GM18517 (cell line): Measurements from ENCODE around the gene PI4KB.

Source experiments
- ATAC-seq: cut with Tn5 transposase; IDR thresholded peaks from one replicate; pipeline ENCODE4 v1.9.1; 2021; ENCODE audit warnings: mild to moderate bottlenecking, moderate library complexity; ENCODE audit not compliant: unreplicated experiment

PI4KB gene

DNA sequence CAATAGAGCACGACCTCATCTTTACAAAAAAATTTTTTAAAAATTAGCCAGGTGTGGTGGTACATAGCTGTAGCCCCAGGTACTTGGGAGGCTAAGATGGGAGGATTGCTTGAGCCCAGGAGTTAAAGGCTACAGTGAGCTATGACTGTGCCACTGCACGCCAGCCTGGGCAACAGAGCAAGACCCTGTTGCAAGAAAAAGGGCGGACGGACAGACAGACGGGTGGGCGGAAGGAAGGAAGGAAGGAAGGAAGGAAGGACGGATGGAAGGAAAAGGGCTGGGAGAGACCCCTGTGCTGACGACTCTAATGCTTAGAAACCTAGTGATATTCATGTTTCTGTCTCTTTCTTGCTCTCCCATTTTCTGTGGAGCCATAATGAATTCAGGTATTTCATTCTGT is 14.4 kb downstream of the PI4KB start:
- no peak for ATAC-seq

DNA sequence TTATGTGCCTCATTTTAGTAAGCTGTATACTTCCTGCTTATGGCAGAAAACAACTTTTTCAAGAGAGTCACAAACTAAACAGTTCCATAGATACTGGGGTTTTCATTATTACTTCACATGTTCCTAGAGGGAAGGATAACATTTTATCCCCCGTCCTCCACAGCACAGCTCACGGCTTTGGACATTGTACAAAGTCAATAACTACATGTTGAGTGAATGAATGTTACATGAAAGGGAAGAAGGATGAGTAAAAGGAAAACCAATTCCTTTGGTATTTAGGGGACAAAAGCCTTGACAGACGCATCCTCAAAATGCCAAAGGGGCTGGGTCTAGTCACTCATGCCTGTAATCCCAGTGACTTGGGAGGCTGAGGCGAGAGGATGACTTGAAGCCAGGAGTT is 14.8 kb downstream of the PI4KB start:
- ATAC-seq: no peak

DNA sequence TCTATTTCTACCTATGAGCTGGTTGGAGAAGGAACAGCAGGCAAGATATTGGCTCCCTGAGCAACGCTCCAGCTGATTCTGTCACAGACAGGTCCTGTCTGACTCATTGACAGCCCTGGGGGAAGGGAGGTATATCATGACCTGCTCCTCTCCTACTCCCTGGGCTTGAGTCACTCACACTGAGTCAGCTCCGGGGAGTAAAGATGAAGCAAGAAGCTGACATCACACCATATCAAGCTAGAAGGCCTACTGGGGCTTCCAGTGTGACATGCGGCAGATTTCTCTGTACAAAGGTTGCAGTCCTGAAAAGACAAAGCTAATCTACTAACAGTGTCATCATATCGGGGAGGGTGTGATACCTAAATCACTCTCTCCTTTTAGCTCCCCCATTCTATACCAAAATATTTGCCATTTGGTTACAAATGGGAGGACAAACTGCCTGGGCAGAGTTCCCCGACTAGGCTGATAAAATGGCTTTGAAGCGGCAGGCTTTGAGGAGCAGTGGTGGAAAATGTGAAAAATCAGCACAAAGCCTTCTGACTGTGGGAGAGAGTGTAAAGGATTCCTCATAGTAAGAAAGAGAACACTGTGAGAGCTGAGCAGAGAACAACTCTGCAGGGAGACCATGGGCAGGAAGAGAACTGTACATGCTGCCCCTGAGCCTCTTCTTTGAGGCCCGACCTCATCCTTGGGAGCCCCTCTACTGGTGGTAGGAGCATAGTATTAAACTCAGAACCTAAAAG is 15.5 kb downstream of the PI4KB start:
- no peak for ATAC-seq

DNA sequence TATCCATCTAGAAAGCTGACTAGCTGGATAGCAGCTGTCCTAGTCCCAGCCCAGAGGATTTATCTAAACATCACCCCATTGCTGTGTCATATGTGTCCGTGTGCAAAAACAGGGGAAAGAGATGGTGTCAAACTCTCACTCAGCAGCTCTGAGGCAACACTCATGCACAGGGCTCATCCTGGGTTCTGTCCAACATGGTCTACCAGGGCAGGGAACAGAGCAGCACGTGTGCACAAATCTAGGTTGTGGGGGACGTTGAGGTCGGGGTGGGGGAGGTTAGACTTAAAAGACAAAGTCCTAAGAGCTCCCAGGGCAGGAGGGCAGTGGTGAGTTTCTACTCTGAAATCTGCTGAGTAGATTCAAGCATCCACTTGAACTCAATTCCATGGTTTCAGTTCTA is 16.2 kb downstream of the PI4KB start:
- no peak for ATAC-seq

DNA sequence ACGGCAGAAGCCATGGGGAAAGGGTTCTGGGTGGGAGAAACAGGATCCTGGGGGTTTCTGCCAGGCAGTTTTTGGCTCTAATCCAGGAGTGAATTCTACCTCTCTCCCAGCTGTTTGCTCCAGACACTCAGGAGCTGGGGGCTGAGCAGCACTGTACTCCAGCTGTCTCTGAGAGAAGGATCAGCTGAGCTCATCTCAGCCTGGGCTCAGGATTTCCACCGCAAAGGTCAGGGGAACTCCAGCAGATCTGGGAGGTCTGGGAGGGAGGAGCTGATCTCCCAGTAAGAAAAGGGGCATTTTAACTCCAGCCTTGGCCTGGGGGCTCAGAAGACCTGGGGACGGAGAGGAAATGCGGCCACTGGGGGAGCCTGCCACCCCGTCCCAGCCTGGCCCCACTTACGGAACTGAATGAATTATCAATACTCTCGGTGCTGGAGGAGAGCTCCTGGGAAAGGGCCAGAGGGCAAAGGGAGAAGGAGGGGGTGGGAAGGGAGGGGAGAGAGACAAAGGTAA is 17.3 kb downstream of the PI4KB start:
- ATAC-seq: no peak

DNA sequence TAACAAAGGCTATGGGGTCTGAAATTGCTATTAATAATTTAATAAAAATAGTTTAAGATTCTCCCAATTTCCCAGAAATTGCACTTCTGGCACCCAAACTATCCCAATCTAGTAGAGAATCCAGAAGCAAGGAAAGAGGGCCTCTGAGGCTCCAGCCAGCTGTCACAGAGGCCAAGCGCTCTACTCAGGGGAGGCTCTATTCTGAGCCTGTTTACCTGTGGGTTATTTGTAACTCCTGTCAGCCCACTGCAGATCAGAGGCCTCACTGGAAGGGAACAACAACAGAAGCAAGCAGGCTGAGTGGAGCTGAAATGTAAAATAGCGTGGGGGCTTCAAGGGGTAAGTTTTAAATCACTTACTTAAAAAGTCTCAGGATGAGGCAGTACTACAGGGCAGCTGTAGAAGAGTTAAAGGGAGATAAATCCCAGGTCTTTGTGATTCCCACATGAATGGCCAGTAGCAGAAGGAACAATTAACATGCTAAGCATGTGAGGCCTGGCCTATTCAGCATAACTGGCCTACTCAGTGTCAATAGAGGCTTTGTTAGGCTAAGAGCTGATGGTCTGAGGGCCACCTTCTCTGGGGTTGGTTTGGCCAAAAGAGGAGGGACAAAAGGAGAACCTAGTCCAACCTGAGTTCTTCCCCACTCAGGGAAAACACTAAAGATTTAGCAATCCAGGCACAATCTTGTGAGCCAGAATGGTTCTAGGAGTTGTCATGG is 32.3 kb downstream of the PI4KB start:
- no peak for ATAC-seq

DNA sequence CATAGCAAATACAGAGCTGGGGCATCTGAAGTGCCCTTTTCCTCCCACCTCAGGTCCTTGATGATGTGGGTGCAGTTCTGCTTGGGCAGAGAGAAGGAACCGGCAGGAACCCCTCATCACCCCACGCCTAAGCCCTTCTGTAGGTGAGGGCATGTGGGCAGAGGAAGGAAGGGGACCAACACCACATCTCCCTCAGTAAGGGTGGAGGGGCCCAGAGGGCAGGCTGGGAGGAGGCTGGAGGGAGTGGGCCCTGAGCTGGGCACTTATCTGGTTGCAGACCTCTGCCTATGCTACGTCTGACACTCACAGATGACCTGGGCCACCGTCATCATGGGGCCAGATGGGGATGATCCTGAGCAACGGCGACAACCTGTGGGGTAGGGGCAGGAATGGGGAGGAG is 34.1 kb downstream of the PI4KB start:
- no peak for ATAC-seq

DNA sequence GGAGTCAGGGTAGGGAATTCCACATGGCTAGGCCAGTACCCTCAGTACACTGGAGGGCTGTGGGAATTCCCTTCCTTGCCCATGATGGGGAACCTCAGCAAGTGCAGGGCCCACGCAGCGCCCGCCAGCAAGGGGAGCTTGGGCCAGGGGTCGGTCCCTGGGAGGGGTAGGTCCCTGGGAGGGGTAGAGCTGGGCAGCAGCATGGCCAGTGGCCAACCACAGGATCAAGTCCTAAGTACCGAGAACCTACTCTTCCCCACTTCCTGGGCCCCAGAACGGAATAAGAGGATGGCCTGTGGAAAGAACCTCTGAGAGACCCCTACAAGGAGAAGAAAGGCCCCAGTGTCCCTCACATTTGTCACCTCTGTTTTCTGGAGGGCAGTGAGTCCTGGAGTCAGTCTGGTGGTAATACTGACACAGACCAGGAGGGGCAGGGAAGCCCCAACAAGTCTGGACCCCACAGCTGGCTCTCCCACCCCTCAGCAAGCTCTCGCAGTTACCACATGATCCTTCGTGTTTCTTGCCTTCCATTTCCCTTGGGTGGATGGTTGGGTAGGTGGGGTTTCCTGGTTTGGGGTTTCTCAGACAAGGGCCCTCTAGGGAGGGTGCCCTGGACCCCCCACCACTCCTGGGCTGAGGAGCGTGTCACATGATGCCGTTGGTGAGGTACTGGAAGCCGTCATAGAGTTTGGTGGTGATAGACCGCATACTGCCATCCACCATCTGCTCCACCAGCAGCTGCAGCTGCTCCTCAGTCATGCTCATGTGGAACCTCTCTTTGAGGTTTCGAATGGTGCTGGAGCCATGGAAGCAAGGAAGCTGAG is 34.8 kb downstream of the PI4KB start:
- no peak for ATAC-seq

DNA sequence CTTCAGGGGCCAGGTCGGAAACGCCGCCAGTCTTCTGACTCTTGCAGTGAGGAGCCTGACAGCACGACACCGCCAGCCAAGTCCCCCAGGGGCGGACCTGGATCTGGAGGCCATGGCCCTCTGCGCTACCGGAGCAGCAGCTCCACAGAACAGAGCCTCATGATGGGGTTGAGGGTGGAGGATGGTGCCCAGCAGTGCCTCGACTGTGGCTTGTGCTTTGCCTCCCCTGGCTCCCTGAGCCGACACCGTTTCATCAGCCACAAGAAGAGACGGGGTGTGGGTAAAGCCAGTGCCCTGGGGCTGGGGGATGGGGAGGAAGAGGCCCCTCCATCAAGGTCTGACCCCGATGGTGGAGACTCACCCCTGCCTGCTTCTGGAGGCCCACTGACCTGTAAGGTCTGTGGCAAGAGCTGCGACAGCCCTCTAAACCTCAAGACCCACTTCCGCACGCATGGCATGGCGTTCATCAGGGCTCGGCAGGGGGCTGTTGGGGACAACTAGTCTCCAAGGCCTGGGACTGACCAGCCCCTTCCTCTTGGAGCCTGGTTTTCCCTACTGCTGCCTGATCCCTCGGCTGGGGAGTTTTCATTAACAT is 36.4 kb downstream of the PI4KB start:
- no peak for ATAC-seq

DNA sequence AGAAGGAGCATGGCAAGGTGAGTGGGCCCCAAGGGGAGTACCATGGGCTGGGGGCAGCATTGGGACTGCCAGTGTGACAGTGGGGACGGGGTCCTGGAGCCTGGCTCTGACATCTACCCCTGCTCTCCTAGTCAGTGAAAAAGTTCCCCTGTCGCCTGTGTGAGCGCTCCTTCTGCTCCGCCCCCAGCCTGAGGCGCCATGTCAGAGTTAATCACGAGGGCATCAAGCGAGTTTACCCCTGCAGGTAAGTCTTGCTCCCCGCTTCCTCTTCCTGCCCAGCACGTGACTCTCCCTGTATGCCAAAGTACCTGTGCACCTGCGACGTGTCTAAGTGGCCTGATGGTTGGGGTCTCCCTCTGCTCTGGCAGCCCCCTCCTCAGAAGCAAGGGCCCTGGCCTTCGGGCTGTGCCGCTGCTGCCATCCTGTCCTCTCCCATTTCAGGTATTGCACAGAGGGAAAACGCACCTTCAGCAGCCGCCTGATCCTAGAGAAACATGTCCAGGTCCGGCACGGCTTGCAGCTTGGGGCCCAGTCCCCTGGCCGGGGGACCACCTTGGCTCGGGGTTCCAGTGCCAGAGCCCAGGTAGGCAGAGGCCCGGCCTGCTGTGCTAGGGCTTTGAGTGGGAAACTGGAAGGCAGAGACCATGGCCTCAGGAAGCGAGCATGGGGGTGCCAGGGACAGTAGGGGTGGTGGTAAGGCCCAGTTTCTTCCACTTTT is 37.1 kb downstream of the PI4KB start:
- no peak for ATAC-seq

DNA sequence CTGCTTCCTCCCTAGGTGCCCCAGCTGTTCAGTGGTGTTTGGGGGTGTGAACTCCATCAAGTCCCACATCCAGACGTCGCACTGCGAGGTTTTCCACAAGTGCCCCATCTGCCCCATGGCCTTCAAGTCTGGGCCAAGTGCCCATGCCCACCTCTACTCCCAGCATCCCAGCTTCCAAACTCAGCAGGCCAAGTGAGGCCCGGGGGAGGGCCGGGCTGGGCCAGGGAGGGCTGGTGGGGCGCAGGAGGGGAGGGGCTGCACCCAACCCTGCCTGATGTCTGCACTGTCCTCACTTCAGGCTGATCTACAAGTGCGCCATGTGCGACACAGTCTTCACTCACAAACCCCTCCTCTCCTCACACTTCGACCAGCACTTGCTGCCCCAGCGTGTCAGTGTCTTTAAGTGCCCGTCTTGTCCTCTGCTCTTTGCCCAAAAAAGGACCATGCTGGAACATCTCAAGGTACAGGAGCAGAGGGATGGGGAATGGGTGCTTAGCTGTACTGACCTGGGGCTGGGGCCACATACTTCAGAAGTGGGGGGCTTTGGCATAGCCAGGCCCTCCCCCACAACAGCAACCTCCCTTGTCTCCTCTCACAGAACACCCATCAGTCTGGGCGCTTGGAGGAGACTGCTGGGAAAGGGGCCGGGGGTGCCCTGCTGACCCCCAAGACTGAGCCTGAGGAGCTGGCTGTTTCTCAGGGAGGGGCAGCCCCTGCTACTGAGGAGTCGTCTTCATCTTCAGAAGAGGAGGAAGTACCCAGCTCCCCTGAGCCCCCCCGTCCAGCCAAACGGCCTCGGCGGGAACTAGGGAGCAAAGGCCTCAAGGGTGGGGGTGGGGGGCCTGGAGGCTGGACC is 37.9 kb downstream of the PI4KB start:
- ATAC-seq: no peak

DNA sequence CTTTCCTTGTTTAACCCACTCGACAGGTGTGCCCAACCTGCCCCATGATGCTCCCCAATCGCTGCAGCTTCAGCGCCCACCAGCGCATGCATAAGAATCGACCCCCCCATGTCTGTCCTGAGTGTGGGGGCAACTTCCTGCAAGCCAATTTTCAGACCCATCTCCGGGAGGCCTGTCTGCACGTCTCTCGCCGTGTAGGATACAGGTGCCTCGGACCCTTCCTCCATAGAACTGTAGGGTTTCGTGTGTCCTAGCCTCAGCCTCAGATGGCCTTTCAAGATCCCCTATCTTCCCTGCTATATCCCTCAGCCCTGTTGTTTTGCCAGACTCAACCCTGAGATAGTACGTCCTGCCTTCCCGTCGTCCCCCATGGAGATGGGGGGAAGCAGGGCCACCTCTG is 38.7 kb downstream of the PI4KB start:
- no peak for ATAC-seq

DNA sequence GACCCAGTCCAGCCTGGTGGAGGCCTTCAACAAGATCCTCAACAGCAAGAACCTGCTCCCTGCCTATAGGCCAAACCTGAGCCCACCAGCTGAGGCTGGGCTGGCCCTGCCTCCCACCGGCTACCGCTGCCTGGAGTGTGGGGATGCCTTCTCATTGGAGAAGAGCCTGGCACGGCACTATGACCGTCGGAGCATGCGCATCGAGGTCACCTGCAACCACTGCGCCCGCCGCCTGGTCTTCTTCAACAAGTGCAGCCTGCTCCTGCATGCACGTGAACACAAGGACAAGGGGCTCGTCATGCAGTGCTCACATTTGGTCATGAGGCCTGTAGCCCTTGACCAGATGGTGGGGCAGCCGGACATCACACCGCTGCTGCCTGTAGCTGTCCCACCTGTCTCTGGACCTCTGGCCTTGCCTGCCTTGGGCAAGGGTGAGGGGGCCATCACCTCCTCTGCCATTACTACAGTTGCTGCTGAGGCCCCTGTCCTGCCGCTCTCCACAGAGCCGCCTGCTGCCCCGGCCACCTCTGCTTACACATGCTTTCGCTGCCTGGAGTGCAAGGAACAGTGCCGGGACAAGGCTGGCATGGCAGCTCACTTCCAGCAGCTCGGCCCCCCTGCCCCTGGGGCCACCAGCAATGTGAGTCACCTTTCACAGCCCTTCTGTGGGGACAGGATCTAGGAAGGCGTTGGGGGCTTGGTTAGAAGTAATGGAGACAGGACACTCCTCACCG is 39.3 kb downstream of the PI4KB start:
- ATAC-seq: no peak

DNA sequence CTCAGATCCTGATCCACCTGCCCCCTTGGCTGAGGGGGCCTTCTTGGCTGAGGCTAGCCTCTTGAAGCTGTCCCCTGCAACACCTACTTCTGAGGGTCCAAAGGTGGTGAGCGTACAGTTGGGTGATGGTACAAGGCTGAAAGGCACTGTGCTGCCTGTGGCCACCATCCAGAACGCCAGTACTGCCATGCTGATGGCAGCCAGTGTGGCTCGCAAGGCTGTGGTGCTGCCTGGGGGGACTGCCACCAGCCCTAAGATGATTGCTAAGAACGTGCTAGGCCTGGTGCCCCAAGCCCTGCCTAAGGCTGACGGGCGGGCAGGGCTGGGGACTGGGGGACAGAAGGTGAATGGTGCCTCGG is 39.9 kb downstream of the PI4KB start:
- no peak for ATAC-seq

DNA sequence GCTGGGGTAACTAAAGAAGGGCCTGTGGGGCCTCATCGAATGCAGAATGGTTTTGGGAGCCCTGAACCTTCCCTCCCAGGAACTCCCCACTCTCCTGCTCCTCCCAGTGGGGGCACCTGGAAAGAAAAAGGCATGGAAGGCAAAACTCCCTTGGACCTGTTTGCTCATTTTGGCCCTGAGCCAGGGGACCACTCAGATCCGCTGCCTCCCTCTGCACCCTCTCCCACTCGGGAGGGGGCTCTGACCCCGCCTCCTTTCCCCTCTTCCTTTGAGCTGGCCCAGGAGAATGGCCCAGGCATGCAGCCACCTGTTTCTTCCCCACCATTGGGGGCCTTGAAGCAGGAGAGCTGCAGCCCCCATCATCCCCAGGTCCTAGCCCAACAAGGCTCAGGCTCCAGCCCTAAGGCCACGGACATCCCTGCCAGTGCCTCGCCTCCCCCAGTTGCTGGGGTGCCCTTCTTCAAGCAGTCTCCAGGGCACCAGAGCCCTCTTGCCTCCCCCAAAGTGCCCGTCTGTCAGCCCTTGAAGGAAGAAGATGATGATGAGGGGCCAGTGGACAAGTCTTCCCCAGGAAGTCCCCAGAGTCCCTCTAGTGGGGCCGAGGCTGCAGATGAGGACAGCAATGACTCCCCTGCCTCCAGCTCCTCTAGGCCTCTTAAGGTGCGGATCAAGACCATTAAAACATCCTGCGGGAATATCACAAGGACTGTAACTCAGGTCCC is 40.4 kb downstream of the PI4KB start:
- ATAC-seq: no peak

DNA sequence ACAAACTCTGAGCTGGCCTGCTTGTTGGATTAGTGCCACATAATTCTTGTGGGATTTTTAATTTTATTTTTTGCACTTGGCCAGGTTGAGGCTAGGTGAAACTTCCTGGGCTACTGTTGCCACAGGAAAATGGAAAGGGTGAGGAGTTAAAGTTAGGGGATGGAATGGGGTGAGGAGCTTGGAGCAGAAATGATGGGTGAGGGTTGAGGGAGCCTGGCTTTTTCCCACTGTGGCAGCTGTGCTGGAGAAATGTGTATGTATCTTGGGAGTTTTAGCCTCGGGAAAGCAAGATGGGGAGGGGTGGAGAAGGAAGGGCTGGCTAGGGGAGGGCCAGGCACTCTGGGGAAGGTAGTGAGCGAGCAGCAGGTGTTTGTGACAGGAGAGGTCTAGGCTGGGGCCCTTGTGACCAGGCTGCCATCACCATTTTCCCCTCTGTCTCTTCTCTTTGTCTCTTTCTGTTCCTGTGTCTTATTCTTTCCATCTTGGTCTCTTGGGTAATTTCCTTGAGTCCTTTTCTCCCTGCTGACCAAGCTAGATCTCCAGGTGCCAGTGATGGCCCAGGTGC is 43.1 kb downstream of the PI4KB start:
- no peak for ATAC-seq

DNA sequence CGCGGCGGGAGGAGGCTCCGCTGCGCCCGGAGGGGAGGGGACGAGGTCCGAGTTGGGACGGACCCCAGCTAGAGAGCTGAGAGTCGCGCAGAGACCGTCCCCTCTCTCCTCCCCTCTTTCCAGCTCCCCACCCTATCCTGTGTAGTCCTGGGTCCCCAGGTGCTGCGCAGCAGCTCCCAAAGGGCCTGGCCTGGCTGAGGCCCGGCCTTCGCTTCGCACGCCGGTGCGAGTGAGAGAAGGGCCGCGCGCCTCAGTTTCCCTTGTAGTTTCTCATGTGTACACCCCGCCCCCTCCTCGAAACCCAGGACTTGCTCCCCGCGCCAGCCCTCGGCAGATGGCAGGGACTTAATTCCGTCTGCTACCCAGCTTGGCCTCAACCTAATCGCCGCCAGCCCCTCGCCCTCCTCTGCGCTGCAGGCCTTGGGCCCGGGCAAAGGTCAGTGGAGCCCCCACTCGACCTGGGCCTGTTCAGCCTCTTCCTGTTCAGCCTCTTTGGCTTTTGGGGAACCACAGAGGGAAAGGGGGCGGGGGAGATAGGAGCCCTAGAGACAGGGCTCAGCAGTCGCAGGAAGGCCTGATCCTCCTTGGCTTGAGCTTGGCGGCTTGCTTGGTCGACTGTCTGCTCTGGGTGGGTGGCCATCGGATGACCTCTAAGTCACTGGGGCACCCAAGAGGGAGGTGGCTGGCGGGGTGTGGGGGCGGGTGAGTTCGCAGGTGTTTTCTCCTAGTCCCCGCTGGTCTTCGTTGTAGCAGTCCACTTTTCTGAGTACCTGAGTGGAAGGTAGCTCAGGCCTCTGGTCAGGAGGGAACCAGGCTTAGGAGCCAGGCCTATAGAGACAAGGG is 44.1 kb downstream of the PI4KB start:
- ATAC-seq: no peak
